Measurements from ENCODE around the gene UMOD.
"Not testable (repeated sequence)": the region's sequence is repeated elsewhere in the genome, so short reads cannot be mapped to it uniquely, and the experiment has no call there.

UMOD gene

DNA sequence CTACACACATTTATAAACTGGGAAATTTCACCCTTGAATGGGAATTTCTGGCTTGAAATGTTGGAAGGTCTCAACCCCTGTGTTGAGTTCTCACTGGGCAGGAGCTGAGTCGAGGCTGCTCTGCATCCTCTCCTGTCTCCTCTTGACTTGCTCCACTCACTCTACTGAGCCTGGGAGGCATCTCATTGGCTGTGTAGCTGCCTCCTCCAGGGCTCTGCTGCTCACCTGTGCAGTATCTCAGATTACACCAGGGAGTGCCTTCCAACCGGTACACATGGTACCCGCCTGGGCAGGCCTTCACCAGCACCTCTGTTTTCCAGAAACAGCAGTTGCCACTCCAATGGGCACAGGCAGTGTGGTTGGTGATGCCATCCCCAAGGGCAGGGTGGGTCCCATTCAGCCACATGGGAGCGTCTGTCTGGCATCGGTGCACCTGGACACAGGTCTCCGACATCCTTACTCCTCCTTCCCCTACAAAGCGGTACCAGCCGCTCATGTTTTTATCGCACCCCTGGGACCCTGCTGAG, 28.9 kb downstream of the UMOD start:
- Histone ChIP-seq H3K27me3 (ENCODE audit: insufficient read depth, low read length, poor library complexity) (no peaks in the 10 kb centered on the region), H3K4me2 (ENCODE audit: insufficient read depth, low read length) (no peak overlapping the region), H3K9ac (ENCODE audit: low read depth, low read length) (no peak overlapping the region), H3K9me3 (ENCODE audit: insufficient read depth, low read length, severe bottlenecking) (no peaks in the 10 kb centered on the region), H3K36me3 (ENCODE audit: insufficient read depth, low read length) (no peaks in the 10 kb centered on the region), H3K4me3 (ENCODE audit: low read depth in 1 of 2, low read length in 2 of 2) (no peak overlapping the region), H3K79me2 (ENCODE audit: insufficient read depth, low read length) (no peaks in the 10 kb centered on the region), H3K27ac (ENCODE audit: low read length) (no peak overlapping the region), H2AFZ (ENCODE audit: low read depth, low read length) (no peak overlapping the region), H4K20me1 (ENCODE audit: insufficient read depth, low read length) (no peaks in the 10 kb centered on the region), H3K4me1 (ENCODE audit: insufficient read depth, low read length) (no peaks in the 10 kb centered on the region)
- TF ChIP-seq CTCF (IDR thresholded peaks at IDR 0.05; ENCODE audit: borderline replicate concordance, extremely low read depth, low read length, poor library complexity, severe bottlenecking) (no peak), EZH2 (IDR thresholded peaks at IDR 0.05; ENCODE audit: borderline replicate concordance, low read depth, low read length, severe bottlenecking) (no peak)
- ATAC-seq (ENCODE audit: insufficient read depth, low read depth) (no peak), DNase-seq (no peak)

DNA sequence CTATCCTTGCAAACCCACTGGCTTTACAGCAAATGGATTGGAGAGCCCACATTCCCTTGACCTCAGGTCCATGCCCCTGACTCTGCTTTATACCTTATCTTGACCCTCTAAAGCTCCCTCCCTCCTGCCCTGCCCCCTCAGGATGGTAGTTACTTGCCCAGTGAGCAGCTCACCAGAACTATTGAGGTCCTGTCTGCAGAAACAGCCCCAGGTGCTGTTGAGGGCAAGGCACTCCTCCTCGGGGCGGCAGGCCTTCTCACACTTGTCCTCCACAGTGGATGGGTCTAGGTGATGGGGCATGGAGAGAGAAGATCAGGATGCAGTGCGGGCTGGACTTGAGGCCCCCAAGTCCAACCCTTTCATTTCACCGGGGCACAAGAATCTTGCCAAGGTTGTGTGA, 29.8 kb downstream of the UMOD start:
- no peak for DNase-seq
- Histone ChIP-seq H3K27ac (ENCODE audit: low read length) (no peak overlapping the region), H3K79me2 (ENCODE audit: insufficient read depth, low read length) (no peaks in the 10 kb centered on the region), H3K4me2 (ENCODE audit: insufficient read depth, low read length) (no peak overlapping the region), H3K4me3 (ENCODE audit: low read depth in 1 of 2, low read length in 2 of 2) (no peak overlapping the region), H3K36me3 (ENCODE audit: insufficient read depth, low read length) (no peaks in the 10 kb centered on the region), H3K9me3 (ENCODE audit: insufficient read depth, low read length, severe bottlenecking) (no peaks in the 10 kb centered on the region), H4K20me1 (ENCODE audit: insufficient read depth, low read length) (no peaks in the 10 kb centered on the region), H3K4me1 (ENCODE audit: insufficient read depth, low read length) (no peaks in the 10 kb centered on the region), H2AFZ (ENCODE audit: low read depth, low read length) (no peak overlapping the region), H3K27me3 (ENCODE audit: insufficient read depth, low read length, poor library complexity) (no peaks in the 10 kb centered on the region), H3K9ac (ENCODE audit: low read depth, low read length) (no peak overlapping the region)
- no peak for ATAC-seq (ENCODE audit: insufficient read depth, low read depth)
- TF ChIP-seq EZH2 (IDR thresholded peaks at IDR 0.05; ENCODE audit: borderline replicate concordance, low read depth, low read length, severe bottlenecking) (no peak), CTCF (IDR thresholded peaks at IDR 0.05; ENCODE audit: borderline replicate concordance, extremely low read depth, low read length, poor library complexity, severe bottlenecking) (no peak)

DNA sequence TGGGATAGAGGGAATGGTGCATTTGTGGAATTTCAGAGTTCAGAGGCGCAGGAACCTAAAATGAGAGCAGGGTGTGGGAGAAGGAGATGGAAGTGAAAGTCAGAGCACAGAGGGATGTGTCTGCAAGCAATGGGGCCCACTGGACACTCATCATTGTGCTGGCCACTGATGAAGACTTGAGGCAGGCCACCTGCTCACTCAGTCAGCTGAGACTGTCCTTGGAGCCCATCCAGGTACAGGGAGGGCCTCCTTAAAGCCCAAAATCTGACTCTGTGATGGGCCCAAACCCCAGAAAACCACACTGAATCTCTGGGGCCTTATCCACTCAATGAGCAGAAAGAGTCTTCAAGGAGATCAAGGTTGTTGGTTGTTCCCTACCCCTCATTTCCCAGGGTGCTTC, 30.8 kb downstream of the UMOD start:
- H3K4me2 ChIP-seq (ENCODE audit: insufficient read depth, low read length), result no peak overlapping the region
- no peak for ATAC-seq (ENCODE audit: insufficient read depth, low read depth)
- no peaks in the 10 kb centered on the region for H3K27me3 ChIP-seq (ENCODE audit: insufficient read depth, low read length, poor library complexity)

GRCh38 chr16:20321051-20321450, 31.5 kb downstream of the UMOD start:
- not testable (repeated sequence) for H3K27me3 ChIP-seq (ENCODE audit: insufficient read depth, low read length, poor library complexity); H3K4me2 ChIP-seq (ENCODE audit: insufficient read depth, low read length); H3K9ac ChIP-seq (ENCODE audit: low read depth, low read length); H2AFZ ChIP-seq (ENCODE audit: low read depth, low read length); H3K9me3 ChIP-seq (ENCODE audit: insufficient read depth, low read length, severe bottlenecking); H4K20me1 ChIP-seq (ENCODE audit: insufficient read depth, low read length); H3K36me3 ChIP-seq (ENCODE audit: insufficient read depth, low read length); ATAC-seq (ENCODE audit: insufficient read depth, low read depth); DNase-seq; H3K4me3 ChIP-seq (ENCODE audit: low read depth in 1 of 2, low read length in 2 of 2); H3K4me1 ChIP-seq (ENCODE audit: insufficient read depth, low read length); H3K79me2 ChIP-seq (ENCODE audit: insufficient read depth, low read length); H3K27ac ChIP-seq (ENCODE audit: low read length)

More for the DNA sequence above, 30.8 kb downstream of the UMOD start:
- H3K79me2 ChIP-seq (ENCODE audit: insufficient read depth, low read length), result no peaks in the 10 kb centered on the region
- H3K9me3 ChIP-seq (ENCODE audit: insufficient read depth, low read length, severe bottlenecking), result no peaks in the 10 kb centered on the region
- no peaks in the 10 kb centered on the region for H3K36me3 ChIP-seq (ENCODE audit: insufficient read depth, low read length)
- no peaks in the 10 kb centered on the region for H4K20me1 ChIP-seq (ENCODE audit: insufficient read depth, low read length)
- no peak for DNase-seq
- no peak for TF ChIP-seq CTCF (IDR thresholded peaks at IDR 0.05; ENCODE audit: borderline replicate concordance, extremely low read depth, low read length, poor library complexity, severe bottlenecking)
- no peak for TF ChIP-seq EZH2 (IDR thresholded peaks at IDR 0.05; ENCODE audit: borderline replicate concordance, low read depth, low read length, severe bottlenecking)
- no peak overlapping the region for H2AFZ ChIP-seq (ENCODE audit: low read depth, low read length)
- H3K4me1 ChIP-seq (ENCODE audit: insufficient read depth, low read length), result no peaks in the 10 kb centered on the region
- H3K9ac ChIP-seq (ENCODE audit: low read depth, low read length), result no peak overlapping the region
- H3K27ac ChIP-seq (ENCODE audit: low read length), result no peak overlapping the region
- no peak overlapping the region for H3K4me3 ChIP-seq (ENCODE audit: low read depth in 1 of 2, low read length in 2 of 2)
